HG03095 (cell line): ENCODE results near the gene CKAP4.
A peak's percentile ranks its signal among the peaks of the same experiment; 100 is the strongest.
"Not testable (repeated sequence)": the region's sequence is repeated elsewhere in the genome, so short reads cannot be mapped to it uniquely, and the experiment has no call there.

ENCODE experiments used
- ATAC-seq: cut with Tn5 transposase; IDR thresholded peaks from one replicate; pipeline ENCODE4 v1.9.1; 2021; ENCODE audit warnings: moderate library complexity; ENCODE audit not compliant: unreplicated experiment

Gene CKAP4

GRCh38 chr12:106247674-106248311 lies at the start of gene CKAP4:
Gene CKAP4 (minus strand): TSS chr12:106248020. CDS start chr12:106247851, 169 bp downstream.
- peak; percentile 48 for ATAC-seq

- no peak for ATAC-seq
Observed at GRCh38 chr12:106297075-106297474, 49.3 kb upstream of the CKAP4 start.

GRCh38 chr12:106296179-106296877 lies 48.5 kb upstream of the CKAP4 start:
- no peak for ATAC-seq

GRCh38 chr12:106292339-106292738 lies 44.5 kb upstream of the CKAP4 start:
- ATAC-seq, result no peak

GRCh38 chr12:106291342-106291741 lies 43.5 kb upstream of the CKAP4 start:
- no peak for ATAC-seq

GRCh38 chr12:106290666-106291065 lies 42.8 kb upstream of the CKAP4 start:
- ATAC-seq, result no peak

GRCh38 chr12:106289196-106289681 lies 41.4 kb upstream of the CKAP4 start:
- ATAC-seq, result no peak

GRCh38 chr12:106288494-106289195 lies 40.8 kb upstream of the CKAP4 start:
- ATAC-seq, result no peak

- ATAC-seq, result no peak
Observed at GRCh38 chr12:106288101-106288493, 40.3 kb upstream of the CKAP4 start.

GRCh38 chr12:106287364-106287763 lies 39.5 kb upstream of the CKAP4 start:
- ATAC-seq, result no peak

GRCh38 chr12:106286576-106287162 lies 38.8 kb upstream of the CKAP4 start:
- not testable (repeated sequence) for ATAC-seq

GRCh38 chr12:106285982-106286381 lies 38.2 kb upstream of the CKAP4 start:
- no peak for ATAC-seq

GRCh38 chr12:106284358-106285105 lies 36.7 kb upstream of the CKAP4 start:
- ATAC-seq, result no peak

GRCh38 chr12:106282457-106283097 lies 34.8 kb upstream of the CKAP4 start:
- ATAC-seq, result no peak

- ATAC-seq, result no peak
Observed at GRCh38 chr12:106281804-106282203, 34.0 kb upstream of the CKAP4 start.

GRCh38 chr12:106281056-106281782 lies 33.4 kb upstream of the CKAP4 start:
- ATAC-seq, result no peak

GRCh38 chr12:106280106-106280505 lies 32.3 kb upstream of the CKAP4 start:
- no peak for ATAC-seq

GRCh38 chr12:106276032-106276740 lies 28.4 kb upstream of the CKAP4 start:
- peak; percentile 78 for ATAC-seq

- ATAC-seq, result no peak
Observed at GRCh38 chr12:106275458-106275857, 27.6 kb upstream of the CKAP4 start.
